Caco-2 (cell line): ENCODE data around the gene NAV3. TPM values are rescaled to one million over a fixed set of nuclear protein-coding genes. Genes with fewer than 3 reads are reported as not detected.

Source experiments
- BruUV-seq: library from RNA; stranded (reverse); fragments of 400-500 nt; replicated peaks from 2 replicates; lab custom pipeline; 2021; lab: Mats Ljungman, UMichigan
- CTCF ChIA-PET: fragments of 300-600 bp; sonication (Branson Sonifier 250); formaldehyde crosslinking; loops from one replicate; lab custom pipeline; 2022; ENCODE audit warnings: antibody characterized with exemption; lab: Charles Lee
- POLR2A ChIA-PET: fragments of 300-600 bp; sonication (Branson Sonifier 250); formaldehyde crosslinking; loops from one replicate; lab custom pipeline; 2022; ENCODE audit warnings: antibody characterized with exemption; lab: Charles Lee
- DNase-seq, 2 experiments: peaks; one replicate each; pipeline versions ENCODE4 v3.0.0 to v3.0.0-alpha.2; 2020 to 2022
- H3K27me3 ChIP-seq: replicated peaks from 2 replicates; pipeline ENCODE4 v1.6.0; 2011; ENCODE audit warnings: low read length; ENCODE audit not compliant: control insufficient read depth, insufficient read depth
- H3K36me3 ChIP-seq: 2 replicates; pipeline ENCODE4 v1.5.1; 2011; ENCODE audit warnings: low read length; ENCODE audit not compliant: control insufficient read depth, insufficient read depth
- H3K4me1 ChIP-seq: fragments of 250-450 bp; sonication (Bioruptor Pico); 2 replicates; pipeline ENCODE4 v1.5.1; 2020; ENCODE audit warnings: mild to moderate bottlenecking
- H3K4me3 ChIP-seq: 2 replicates; pipeline ENCODE4 v1.5.1; 2011; ENCODE audit warnings: low read depth, mild to moderate bottlenecking, control low read depth, low read length
- H3K9me3 ChIP-seq: fragments of 250-450 bp; sonication (Bioruptor Pico); 2 replicates; pipeline ENCODE4 v1.5.1; 2020; ENCODE audit warnings: mild to moderate bottlenecking, moderate library complexity
- H3K27ac Mint-ChIP-seq: one replicate; pipeline ENCODE4 v1.8.0; 2022; ENCODE audit warnings: mixed read lengths; ENCODE audit not compliant: unreplicated experiment
- H3K27me3 Mint-ChIP-seq: one replicate; pipeline ENCODE4 v1.8.0; 2022; ENCODE audit warnings: mixed read lengths; ENCODE audit not compliant: insufficient read depth, unreplicated experiment
- H3K36me3 Mint-ChIP-seq: one replicate; pipeline ENCODE4 v1.8.0; 2022; ENCODE audit warnings: mild to moderate bottlenecking, mixed read lengths; ENCODE audit not compliant: insufficient read depth, unreplicated experiment
- H3K4me1 Mint-ChIP-seq: one replicate; pipeline ENCODE4 v1.8.0; 2022; ENCODE audit warnings: low read depth, mixed read lengths; ENCODE audit not compliant: unreplicated experiment
- H3K4me3 Mint-ChIP-seq: one replicate; pipeline ENCODE4 v1.8.0; 2022; ENCODE audit warnings: mild to moderate bottlenecking, moderate library complexity, mixed read lengths; ENCODE audit not compliant: unreplicated experiment
- H3K9me3 Mint-ChIP-seq: one replicate; pipeline ENCODE4 v1.8.0; 2022; ENCODE audit warnings: mixed read lengths; ENCODE audit not compliant: unreplicated experiment
- CTCF ChIP-seq, 2 experiments: fragments of 200-600 bp in 1 of 2; IDR thresholded peaks; 1 replicate in 1 of 2; 2 replicates in 1 of 2; pipeline versions ENCODE4 v1.5.1 to v1.8.0; 2011 to 2022; ENCODE audit warnings: antibody characterized with exemption in 1 of 2, control low read depth in 1 of 2, inconsistent platforms in 1 of 2, low read depth in 1 of 2, low read length in 1 of 2, mild to moderate bottlenecking in 1 of 2, moderate library complexity in 1 of 2; ENCODE audit not compliant: insufficient read depth in 1 of 2, severe bottlenecking in 1 of 2, unreplicated experiment in 1 of 2
- intact Hi-C: fragments of 100-400 bp; cut with micrococcal nuclease; formaldehyde crosslinking; loops from one replicate; pipeline ENCODE4 v1.10.0; 2022; ENCODE audit not compliant: unreplicated experiment
- total RNA-seq: library from RNA; stranded (reverse); gene quantifications from 2 replicates; pipeline ENCODE4 v1.2.3, GENCODE V29; 2022

Gene NAV3
- total RNA-seq, 1 experiment from 2014 or later = 0.45 TPM

- Mint-ChIP-seq H3K4me1 (peaks cover 14% of the 10 kb centered on the region), H3K27ac (no peak overlapping the region), H3K9me3 (no peaks in the 10 kb centered on the region), H3K4me3 (no peak overlapping the region), H3K36me3 (no peaks in the 10 kb centered on the region), H3K27me3 (no peaks in the 10 kb centered on the region)
- Histone ChIP-seq H3K9me3 (no peaks in the 10 kb centered on the region), H3K4me1 (peaks cover 12% of the 10 kb centered on the region; the same call in 1 of the 2 replicates), H3K27me3 (no peaks in the 10 kb centered on the region), H3K4me3 (no peak overlapping the region), H3K36me3 (no peaks in the 10 kb centered on the region)
- TF ChIP-seq CTCF (IDR thresholded peaks at IDR 0.05; ENCODE audit: insufficient read depth in 1 of 2, low read depth in 1 of 2, low read length in 1 of 2, severe bottlenecking in 1 of 2, unreplicated experiment in 1 of 2) = no peak
- intact Hi-C loops = no loop called here
- POLR2A ChIA-PET = no interaction called here
- CTCF ChIA-PET = no interaction called here
- no peak for DNase-seq
- BruUV-seq = no TSS peak
Measured at GRCh38 chr12:77938301-77938700, 107.6 kb downstream of the NAV3 start.

GRCh38 chr12:77940011-77940423 lies 109.3 kb downstream of the NAV3 start:
- Mint-ChIP-seq H3K9me3 (peaks cover 15% of the 10 kb centered on the region), H3K36me3 (no peaks in the 10 kb centered on the region), H3K27ac (peak overlapping the region; percentile 32), H3K4me1 (peaks cover 14% of the 10 kb centered on the region), H3K4me3 (peak overlapping the region; percentile 19), H3K27me3 (no peaks in the 10 kb centered on the region)
- POLR2A ChIA-PET = no interaction called here
- no peak for TF ChIP-seq CTCF (IDR thresholded peaks at IDR 0.05; ENCODE audit: insufficient read depth in 1 of 2, low read depth in 1 of 2, low read length in 1 of 2, severe bottlenecking in 1 of 2, unreplicated experiment in 1 of 2)
- DNase-seq = peak in 1 of 2 experiments; percentile 9
- H3K4me1 ChIP-seq = peaks cover 12% of the 10 kb centered on the region; the same call in 1 of the 2 replicates
- BruUV-seq = no TSS peak
- H3K36me3 ChIP-seq = no peaks in the 10 kb centered on the region
- intact Hi-C loops = no loop called here
- CTCF ChIA-PET = no interaction called here
- H3K4me3 ChIP-seq = no peak overlapping the region
- no peaks in the 10 kb centered on the region for H3K9me3 ChIP-seq
- no peaks in the 10 kb centered on the region for H3K27me3 ChIP-seq

- H3K4me1 ChIP-seq = peaks cover 12% of the 10 kb centered on the region; the same call in 1 of the 2 replicates
- Mint-ChIP-seq H3K9me3 (peaks cover 20% of the 10 kb centered on the region), H3K4me3 (peak overlapping the region; percentile 19), H3K27me3 (no peaks in the 10 kb centered on the region), H3K36me3 (no peaks in the 10 kb centered on the region), H3K4me1 (peaks cover 14% of the 10 kb centered on the region), H3K27ac (peak overlapping the region; percentile 32)
- CTCF ChIA-PET = no interaction called here
- BruUV-seq = no TSS peak
- POLR2A ChIA-PET = no interaction called here
- H3K36me3 ChIP-seq = no peaks in the 10 kb centered on the region
- TF ChIP-seq CTCF (IDR thresholded peaks at IDR 0.05; ENCODE audit: insufficient read depth in 1 of 2, low read depth in 1 of 2, low read length in 1 of 2, severe bottlenecking in 1 of 2, unreplicated experiment in 1 of 2) = no peak
- DNase-seq = no peak
- no peaks in the 10 kb centered on the region for H3K9me3 ChIP-seq
- no peaks in the 10 kb centered on the region for H3K27me3 ChIP-seq
- intact Hi-C loops = no loop called here
- H3K4me3 ChIP-seq = no peak overlapping the region
Measured at GRCh38 chr12:77940567-77940966, 109.9 kb downstream of the NAV3 start.
